Erythroblast (primary cell): Measurements from ENCODE around the gene ASIP.

Source experiments
- GATA1 ChIP-seq: IDR thresholded peaks from 2 replicates; pipeline ENCODE4 v1.6.1; 2011; ENCODE audit warnings: low read depth, mild to moderate bottlenecking, control low read depth, low read length, moderate library complexity
- POLR2A ChIP-seq: IDR thresholded peaks from 2 replicates; pipeline ENCODE4 v1.6.1; 2011; ENCODE audit warnings: mild to moderate bottlenecking, low read length

DNA sequence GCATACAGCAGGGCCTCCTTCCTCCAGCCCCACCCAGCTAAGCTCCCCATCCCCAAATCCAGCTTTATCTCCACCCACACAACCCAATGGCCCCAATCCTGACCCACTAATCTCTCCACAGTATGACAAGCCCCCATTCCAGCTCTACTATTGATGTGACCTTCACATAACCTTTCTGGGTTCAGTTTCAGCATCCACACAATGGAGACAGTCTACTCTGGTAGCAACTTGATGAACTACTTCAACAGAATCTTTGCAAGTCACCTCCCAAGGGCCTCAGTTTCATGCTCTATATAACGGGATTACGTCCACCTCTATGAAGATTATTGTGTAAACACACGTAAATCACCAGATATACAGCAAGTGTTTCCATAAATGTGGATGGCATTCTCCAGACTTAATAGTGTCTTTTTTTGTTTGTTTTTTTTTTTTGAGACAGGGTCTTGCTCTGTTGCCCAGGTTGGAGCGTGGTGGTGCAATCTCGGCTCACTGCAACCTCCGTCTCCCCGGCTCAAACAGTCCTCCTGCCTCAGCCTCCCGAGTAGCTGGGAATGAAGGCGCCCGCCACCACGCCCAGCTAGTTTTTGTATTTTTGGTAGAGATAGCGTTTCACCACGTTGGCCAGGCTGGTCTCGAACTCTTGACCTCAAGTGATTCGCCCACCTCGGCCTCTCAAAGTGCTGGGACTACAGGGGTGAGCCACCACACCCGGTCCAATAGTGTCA lies 60.5 kb downstream of the ASIP start:
- TF ChIP-seq POLR2A (no peak), GATA1 (no peak)
